Panc1 (cell line): Measurements from ENCODE around the gene SAFB2.

Source experiments
- CTCF ChIP-seq: fragments of 450-650 bp; IDR thresholded peaks from 2 replicates; pipeline ENCODE4 v1.5.1; 2017; ENCODE audit warnings: mild to moderate bottlenecking
- TF ChIP-seq, protein P1 (sequence below), 2 experiments: IDR thresholded peaks; 2 replicates each; pipeline ENCODE4 v1.6.1; 2011 to 2012; ENCODE audit warnings: low read depth in 2 of 2, control low read depth in 1 of 2, low read length in 1 of 2, mild to moderate bottlenecking in 1 of 2, moderate library complexity in 1 of 2; ENCODE audit not compliant: insufficient read depth in 1 of 2

DNA sequence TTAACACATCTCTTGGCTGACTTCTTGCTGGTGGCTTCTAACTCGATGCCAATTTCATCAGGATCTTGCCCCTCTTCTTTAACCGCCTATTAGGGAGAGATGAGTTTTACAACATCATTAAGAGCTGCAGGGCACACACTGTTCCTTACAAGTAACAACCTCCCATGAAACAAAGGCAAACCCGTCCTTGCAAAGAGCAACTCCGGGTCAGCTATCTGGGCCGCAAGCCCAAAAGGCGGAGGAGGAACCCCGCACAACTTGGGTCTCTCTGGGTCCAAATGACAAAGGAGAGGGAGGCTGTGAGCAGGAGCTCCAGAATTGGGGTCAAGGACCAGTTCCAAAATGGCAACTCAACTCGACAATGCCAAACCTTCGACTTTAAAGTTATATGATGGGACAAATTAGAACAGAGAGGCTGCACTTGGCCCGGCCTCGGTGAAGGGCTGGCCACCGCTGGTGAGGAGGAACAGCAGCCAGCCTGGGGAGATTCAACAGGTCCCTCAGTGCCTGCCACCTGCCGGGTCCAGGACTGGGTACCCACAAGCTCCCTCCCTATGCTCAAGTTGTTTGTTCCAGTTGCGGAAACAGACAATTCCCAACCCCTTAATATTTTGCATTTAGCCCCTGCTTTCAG, 1.1 kb downstream of the SAFB2 start:
- TF ChIP-seq, protein P1, sequence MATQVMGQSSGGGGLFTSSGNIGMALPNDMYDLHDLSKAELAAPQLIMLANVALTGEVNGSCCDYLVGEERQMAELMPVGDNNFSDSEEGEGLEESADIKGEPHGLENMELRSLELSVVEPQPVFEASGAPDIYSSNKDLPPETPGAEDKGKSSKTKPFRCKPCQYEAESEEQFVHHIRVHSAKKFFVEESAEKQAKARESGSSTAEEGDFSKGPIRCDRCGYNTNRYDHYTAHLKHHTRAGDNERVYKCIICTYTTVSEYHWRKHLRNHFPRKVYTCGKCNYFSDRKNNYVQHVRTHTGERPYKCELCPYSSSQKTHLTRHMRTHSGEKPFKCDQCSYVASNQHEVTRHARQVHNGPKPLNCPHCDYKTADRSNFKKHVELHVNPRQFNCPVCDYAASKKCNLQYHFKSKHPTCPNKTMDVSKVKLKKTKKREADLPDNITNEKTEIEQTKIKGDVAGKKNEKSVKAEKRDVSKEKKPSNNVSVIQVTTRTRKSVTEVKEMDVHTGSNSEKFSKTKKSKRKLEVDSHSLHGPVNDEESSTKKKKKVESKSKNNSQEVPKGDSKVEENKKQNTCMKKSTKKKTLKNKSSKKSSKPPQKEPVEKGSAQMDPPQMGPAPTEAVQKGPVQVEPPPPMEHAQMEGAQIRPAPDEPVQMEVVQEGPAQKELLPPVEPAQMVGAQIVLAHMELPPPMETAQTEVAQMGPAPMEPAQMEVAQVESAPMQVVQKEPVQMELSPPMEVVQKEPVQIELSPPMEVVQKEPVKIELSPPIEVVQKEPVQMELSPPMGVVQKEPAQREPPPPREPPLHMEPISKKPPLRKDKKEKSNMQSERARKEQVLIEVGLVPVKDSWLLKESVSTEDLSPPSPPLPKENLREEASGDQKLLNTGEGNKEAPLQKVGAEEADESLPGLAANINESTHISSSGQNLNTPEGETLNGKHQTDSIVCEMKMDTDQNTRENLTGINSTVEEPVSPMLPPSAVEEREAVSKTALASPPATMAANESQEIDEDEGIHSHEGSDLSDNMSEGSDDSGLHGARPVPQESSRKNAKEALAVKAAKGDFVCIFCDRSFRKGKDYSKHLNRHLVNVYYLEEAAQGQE (IDR thresholded peaks at IDR 0.05; ENCODE audit: insufficient read depth in 1 of 2, low read depth in 2 of 2, low read length in 1 of 2), result no peak
- no peak for TF ChIP-seq CTCF
